HEK293 (cell line): ENCODE measurements around the gene CAMK1G.

ENCODE experiments used
- CTCF ChIA-PET: fragments of 350-600 bp; formaldehyde crosslinking; extraction: SDS; loops from one replicate; lab custom pipeline; 2021; ENCODE audit warnings: antibody characterized with exemption; lab: Yijun Ruan, JAX
- POLR2A ChIA-PET: fragments of 300-600 bp; formaldehyde crosslinking; extraction: SDS; loops from one replicate; lab custom pipeline; 2020; ENCODE audit warnings: antibody characterized with exemption, inconsistent platforms; lab: Yijun Ruan, JAX
- H3K27ac ChIP-seq: fragments of 200-500 bp; sonication (Bioruptor generic); 2 replicates; pipeline ENCODE4 v1.5.1; 2014; ENCODE audit warnings: low read depth, low read length, control low read depth, inconsistent platforms; ENCODE audit errors: extremely low read depth
- H3K36me3 ChIP-seq, 2 experiments: fragments of 200-500 bp in 1 of 2; sonication (Bioruptor generic) in 1 of 2; 1 replicate in 1 of 2; 2 replicates in 1 of 2; pipeline ENCODE4 v1.5.1; 2014 to 2017; ENCODE audit warnings: inconsistent platforms in 2 of 2, low read length in 2 of 2; ENCODE audit not compliant: control insufficient read depth in 2 of 2, insufficient read depth in 1 of 2
- H3K4me1 ChIP-seq: fragments of 200-500 bp; sonication (Bioruptor generic); 2 replicates; pipeline ENCODE4 v1.5.1; 2014; ENCODE audit warnings: mild to moderate bottlenecking, low read length, inconsistent platforms; ENCODE audit not compliant: control insufficient read depth, insufficient read depth
- H3K4me3 ChIP-seq: 2 replicates; pipeline ENCODE4 v1.5.1; 2011; ENCODE audit warnings: low read depth, mild to moderate bottlenecking, control low read depth, low read length, moderate library complexity
- H3K9me3 ChIP-seq: fragments of 200-500 bp; sonication (Bioruptor generic); 2 replicates; pipeline ENCODE4 v1.5.1; 2014; ENCODE audit warnings: low read depth, low read length, inconsistent platforms; ENCODE audit not compliant: control insufficient read depth, insufficient read depth
- FEZF1 ChIP-seq: fragments of 450-650 bp; formaldehyde crosslinking; IDR thresholded peaks from 2 replicates; pipeline ENCODE4 v1.5.1; 2016; ENCODE audit warnings: missing biosample characterization, missing genetic modification characterization
- KLF1 ChIP-seq: fragments of 450-650 bp; formaldehyde crosslinking; IDR thresholded peaks from 2 replicates; pipeline ENCODE4 v1.5.1; 2016; ENCODE audit warnings: missing biosample characterization, missing genetic modification characterization
- MEIS1 ChIP-seq: sonication (generic); formaldehyde crosslinking; IDR thresholded peaks from 2 replicates; pipeline ENCODE4 v1.8.1; 2022; ENCODE audit warnings: missing genetic modification reagents, mild to moderate bottlenecking, borderline replicate concordance
- OSR2 ChIP-seq: fragments of 450-650 bp; formaldehyde crosslinking; IDR thresholded peaks from 2 replicates; pipeline ENCODE4 v1.5.1; 2016; ENCODE audit warnings: missing biosample characterization, missing genetic modification characterization
- SCRT1 ChIP-seq: fragments of 450-650 bp; formaldehyde crosslinking; IDR thresholded peaks from 2 replicates; pipeline ENCODE4 v1.5.1; 2016; ENCODE audit warnings: missing biosample characterization, missing genetic modification characterization, borderline replicate concordance
- SP2 ChIP-seq: fragments of 450-650 bp; formaldehyde crosslinking; IDR thresholded peaks from 2 replicates; pipeline ENCODE4 v1.5.1; 2016; ENCODE audit warnings: missing biosample characterization, missing genetic modification characterization
- ZFP69B ChIP-seq: fragments of 450-650 bp; formaldehyde crosslinking; IDR thresholded peaks from 2 replicates; pipeline ENCODE4 v1.5.1; 2016; ENCODE audit warnings: missing biosample characterization, missing genetic modification characterization
- ZIC2 ChIP-seq: fragments of 450-650 bp; formaldehyde crosslinking; IDR thresholded peaks from 2 replicates; pipeline ENCODE4 v1.5.1; 2016; ENCODE audit warnings: missing biosample characterization, missing genetic modification characterization
- ZNF174 ChIP-seq: fragments of 450-650 bp; formaldehyde crosslinking; IDR thresholded peaks from 2 replicates; pipeline ENCODE4 v1.5.0; 2017; ENCODE audit warnings: missing biosample characterization, mild to moderate bottlenecking, missing genetic modification characterization
- ZNF560 ChIP-seq: fragments of 450-650 bp; formaldehyde crosslinking; IDR thresholded peaks from 2 replicates; pipeline ENCODE4 v1.5.1; 2017; ENCODE audit warnings: missing biosample characterization, missing genetic modification characterization, borderline replicate concordance
- ZNF571 ChIP-seq: fragments of 450-650 bp; formaldehyde crosslinking; IDR thresholded peaks from 2 replicates; pipeline ENCODE4 v1.5.0; 2017; ENCODE audit warnings: missing biosample characterization, missing genetic modification characterization
- ZNF600 ChIP-seq: fragments of 450-650 bp; formaldehyde crosslinking; IDR thresholded peaks from 2 replicates; pipeline ENCODE4 v1.5.1; 2016; ENCODE audit warnings: missing biosample characterization, missing genetic modification characterization
- ZNF791 ChIP-seq: fragments of 450-650 bp; formaldehyde crosslinking; IDR thresholded peaks from 2 replicates; pipeline ENCODE4 v1.5.1; 2016; ENCODE audit warnings: missing biosample characterization, missing genetic modification characterization
- TF ChIP-seq, protein P1 (sequence below): fragments of 450-650 bp; formaldehyde crosslinking; conservative IDR thresholded peaks from 2 replicates; pipeline ENCODE4 v1.5.1; 2016; ENCODE audit warnings: low read depth, missing biosample characterization, missing genetic modification characterization
- TF ChIP-seq, protein P2 (sequence below): fragments of 450-650 bp; formaldehyde crosslinking; IDR thresholded peaks from 2 replicates; pipeline ENCODE4 v1.5.1; 2016; ENCODE audit warnings: missing biosample characterization, missing genetic modification characterization
- TF ChIP-seq, protein P3 (sequence below): fragments of 450-650 bp; formaldehyde crosslinking; IDR thresholded peaks from 2 replicates; pipeline ENCODE4 v1.5.0; 2017; ENCODE audit warnings: missing biosample characterization, missing genetic modification characterization, borderline replicate concordance
- TF ChIP-seq, protein P4 (sequence below): fragments of 450-650 bp; formaldehyde crosslinking; IDR thresholded peaks from 2 replicates; pipeline ENCODE4 v1.5.1; 2016; ENCODE audit warnings: missing biosample characterization, missing genetic modification characterization
- TF ChIP-seq, protein P5 (sequence below): fragments of 450-650 bp; formaldehyde crosslinking; IDR thresholded peaks from 2 replicates; pipeline ENCODE4 v1.5.1; 2016; ENCODE audit warnings: missing biosample characterization, missing genetic modification characterization

Gene CAMK1G

DNA sequence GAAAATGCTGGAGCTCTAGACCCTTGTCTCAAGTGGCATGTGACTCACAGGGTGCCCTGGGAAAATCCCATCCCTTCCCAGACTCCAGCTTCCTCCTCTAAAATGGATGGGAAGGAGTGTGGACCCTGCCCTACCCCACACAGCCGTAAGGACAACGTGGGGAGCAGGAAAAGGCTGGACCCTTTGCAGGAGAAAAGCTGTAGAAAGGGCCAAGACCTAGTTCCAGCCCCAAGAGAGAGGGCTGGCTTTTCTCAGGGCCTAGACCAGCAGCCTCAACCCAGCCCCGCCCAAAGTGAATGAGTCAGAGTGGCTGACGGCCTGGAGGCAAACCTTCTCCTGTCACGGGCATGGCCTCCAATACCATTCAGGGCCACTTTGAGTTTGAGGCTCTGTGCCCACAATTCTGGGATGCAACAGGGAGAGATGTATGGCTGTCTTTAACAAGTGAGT is 67.6 kb downstream of the CAMK1G start (continued):
- TF ChIP-seq, protein P1, sequence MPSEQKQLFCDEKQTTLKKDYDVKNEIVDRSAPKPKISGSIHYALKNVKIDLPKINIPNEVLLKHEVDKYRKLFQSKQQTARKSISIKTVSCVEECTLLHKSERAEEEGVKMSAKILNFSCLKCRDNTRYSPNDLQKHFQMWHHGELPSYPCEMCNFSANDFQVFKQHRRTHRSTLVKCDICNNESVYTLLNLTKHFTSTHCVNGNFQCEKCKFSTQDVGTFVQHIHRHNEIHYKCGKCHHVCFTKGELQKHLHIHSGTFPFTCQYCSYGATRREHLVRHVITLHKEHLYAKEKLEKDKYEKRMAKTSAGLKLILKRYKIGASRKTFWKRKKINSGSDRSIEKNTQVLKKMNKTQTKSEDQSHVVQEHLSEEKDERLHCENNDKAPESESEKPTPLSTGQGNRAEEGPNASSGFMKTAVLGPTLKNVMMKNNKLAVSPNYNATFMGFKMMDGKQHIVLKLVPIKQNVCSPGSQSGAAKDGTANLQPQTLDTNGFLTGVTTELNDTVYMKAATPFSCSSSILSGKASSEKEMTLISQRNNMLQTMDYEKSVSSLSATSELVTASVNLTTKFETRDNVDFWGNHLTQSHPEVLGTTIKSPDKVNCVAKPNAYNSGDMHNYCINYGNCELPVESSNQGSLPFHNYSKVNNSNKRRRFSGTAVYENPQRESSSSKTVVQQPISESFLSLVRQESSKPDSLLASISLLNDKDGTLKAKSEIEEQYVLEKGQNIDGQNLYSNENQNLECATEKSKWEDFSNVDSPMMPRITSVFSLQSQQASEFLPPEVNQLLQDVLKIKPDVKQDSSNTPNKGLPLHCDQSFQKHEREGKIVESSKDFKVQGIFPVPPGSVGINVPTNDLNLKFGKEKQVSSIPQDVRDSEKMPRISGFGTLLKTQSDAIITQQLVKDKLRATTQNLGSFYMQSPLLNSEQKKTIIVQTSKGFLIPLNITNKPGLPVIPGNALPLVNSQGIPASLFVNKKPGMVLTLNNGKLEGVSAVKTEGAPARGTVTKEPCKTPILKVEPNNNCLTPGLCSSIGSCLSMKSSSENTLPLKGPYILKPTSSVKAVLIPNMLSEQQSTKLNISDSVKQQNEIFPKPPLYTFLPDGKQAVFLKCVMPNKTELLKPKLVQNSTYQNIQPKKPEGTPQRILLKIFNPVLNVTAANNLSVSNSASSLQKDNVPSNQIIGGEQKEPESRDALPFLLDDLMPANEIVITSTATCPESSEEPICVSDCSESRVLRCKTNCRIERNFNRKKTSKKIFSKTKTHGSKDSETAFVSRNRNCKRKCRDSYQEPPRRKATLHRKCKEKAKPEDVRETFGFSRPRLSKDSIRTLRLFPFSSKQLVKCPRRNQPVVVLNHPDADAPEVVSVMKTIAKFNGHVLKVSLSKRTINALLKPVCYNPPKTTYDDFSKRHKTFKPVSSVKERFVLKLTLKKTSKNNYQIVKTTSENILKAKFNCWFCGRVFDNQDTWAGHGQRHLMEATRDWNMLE (tag by site-specific recombination), result 0 out of 2 replicates have a peak, but pooled peaks have one; percentile 30
- TF ChIP-seq ZNF174 (tag by site-specific recombination) (no peak), ZFP69B (no peak), SP2 (peak; percentile 28; the same call in 1 of the 2 replicates), ZNF560 (tag by site-specific recombination) (no peak)

DNA sequence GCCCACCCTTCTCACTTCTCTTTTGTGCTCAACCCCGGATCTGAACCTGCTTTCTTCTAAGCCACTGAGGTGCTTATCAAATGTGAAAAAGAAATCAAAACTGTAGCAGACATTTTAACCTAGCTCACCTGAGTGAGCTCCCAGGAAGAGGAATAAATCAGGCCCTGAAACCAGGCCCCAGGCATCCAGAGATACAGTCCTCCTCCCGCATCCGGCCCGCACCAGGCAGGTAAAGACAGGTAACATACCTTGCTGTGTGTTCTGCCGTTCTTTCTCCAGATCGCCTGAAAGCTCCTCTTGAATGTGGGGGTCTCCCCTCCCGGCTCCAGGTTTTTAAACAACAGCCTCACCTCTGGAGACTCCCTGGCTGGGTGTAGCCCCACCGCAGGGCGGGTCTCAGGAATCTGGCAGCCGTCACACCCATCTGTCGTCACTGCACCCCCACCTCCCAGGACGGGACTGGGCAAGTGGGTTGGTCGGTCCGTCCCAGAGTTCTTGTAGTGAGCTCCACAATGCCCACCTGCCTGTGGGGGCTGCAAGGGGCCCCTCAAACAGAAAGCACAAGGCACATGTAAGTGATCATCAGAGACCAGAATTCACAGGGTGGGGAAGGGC is 68.7 kb downstream of the CAMK1G start, which contains the start of gene LAMB3:
Gene LAMB3, minus strand, starts transcription at position 305 of the 615 bp plus-strand sequence. CDS start 1,481 bp downstream, outside the sequence.
- CTCF ChIA-PET, result interaction anchor here (0.7 to 2.4 kb wide), 9 partner anchors 23 to 173 kb away, joined by 3 to 10 read pairs (median 4); partner anchors contain the start of gene G0S2
- Histone ChIP-seq H3K36me3 (no peaks in the 10 kb centered on the region), H3K4me3 (peak within 1 kb of the TSS; percentile 11), H3K4me1 (peaks cover 19% of the 10 kb centered on the region), H3K27ac (peak within 1 kb of the TSS; percentile 34), H3K9me3 (no peaks in the 10 kb centered on the region)
- peak; percentile 90 for TF ChIP-seq KLF1 (tag by site-specific recombination)
- TF ChIP-seq, protein P2, sequence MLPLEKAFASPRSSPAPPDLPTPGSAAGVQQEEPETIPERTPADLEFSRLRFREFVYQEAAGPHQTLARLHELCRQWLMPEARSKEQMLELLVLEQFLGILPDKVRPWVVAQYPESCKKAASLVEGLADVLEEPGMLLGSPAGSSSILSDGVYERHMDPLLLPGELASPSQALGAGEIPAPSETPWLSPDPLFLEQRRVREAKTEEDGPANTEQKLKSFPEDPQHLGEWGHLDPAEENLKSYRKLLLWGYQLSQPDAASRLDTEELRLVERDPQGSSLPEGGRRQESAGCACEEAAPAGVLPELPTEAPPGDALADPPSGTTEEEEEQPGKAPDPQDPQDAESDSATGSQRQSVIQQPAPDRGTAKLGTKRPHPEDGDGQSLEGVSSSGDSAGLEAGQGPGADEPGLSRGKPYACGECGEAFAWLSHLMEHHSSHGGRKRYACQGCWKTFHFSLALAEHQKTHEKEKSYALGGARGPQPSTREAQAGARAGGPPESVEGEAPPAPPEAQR (tag by site-specific recombination), result no peak
- TF ChIP-seq, protein P3, sequence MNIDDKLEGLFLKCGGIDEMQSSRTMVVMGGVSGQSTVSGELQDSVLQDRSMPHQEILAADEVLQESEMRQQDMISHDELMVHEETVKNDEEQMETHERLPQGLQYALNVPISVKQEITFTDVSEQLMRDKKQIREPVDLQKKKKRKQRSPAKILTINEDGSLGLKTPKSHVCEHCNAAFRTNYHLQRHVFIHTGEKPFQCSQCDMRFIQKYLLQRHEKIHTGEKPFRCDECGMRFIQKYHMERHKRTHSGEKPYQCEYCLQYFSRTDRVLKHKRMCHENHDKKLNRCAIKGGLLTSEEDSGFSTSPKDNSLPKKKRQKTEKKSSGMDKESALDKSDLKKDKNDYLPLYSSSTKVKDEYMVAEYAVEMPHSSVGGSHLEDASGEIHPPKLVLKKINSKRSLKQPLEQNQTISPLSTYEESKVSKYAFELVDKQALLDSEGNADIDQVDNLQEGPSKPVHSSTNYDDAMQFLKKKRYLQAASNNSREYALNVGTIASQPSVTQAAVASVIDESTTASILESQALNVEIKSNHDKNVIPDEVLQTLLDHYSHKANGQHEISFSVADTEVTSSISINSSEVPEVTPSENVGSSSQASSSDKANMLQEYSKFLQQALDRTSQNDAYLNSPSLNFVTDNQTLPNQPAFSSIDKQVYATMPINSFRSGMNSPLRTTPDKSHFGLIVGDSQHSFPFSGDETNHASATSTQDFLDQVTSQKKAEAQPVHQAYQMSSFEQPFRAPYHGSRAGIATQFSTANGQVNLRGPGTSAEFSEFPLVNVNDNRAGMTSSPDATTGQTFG (tag by site-specific recombination), result no peak
- POLR2A ChIA-PET, result interaction anchor here (1.0 to 1.2 kb wide), 2 partner anchors 17 to 23 kb away, joined by 3 to 4 read pairs; partner anchors contain the start of gene G0S2

DNA sequence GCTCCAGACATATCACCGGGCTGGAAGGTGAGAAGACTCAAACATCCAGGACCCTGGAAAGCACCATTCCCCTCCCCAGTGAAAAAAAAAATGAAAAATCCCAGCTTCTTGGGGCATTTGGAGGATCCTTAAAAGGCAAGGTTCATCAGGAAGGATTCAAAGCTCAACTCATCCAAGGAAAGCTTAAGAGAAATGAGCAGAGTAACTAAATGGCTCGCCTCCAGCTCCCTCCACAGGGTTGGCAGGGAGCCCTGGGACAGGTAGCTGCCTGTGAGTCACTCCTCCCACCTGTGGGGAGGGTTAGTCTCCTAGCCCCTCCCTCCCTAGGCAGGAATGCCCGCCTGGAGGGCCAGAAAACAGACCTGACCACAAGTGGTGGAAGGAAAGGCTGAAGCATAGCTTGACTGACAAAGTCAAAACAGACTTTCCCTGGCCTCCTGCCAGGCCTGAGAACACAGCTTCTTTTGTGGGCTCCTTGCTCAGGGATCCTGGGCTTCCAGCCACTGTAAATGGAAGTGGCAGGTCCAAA is 69.4 kb downstream of the CAMK1G start:
- CTCF ChIA-PET, result interaction anchor here (0.7 to 2.4 kb wide), 12 partner anchors 22 to 87 kb away, joined by 3 to 10 read pairs (median 4); partner anchors contain the start of gene G0S2
- POLR2A ChIA-PET, result interaction anchor here (1.0 to 1.2 kb wide), 2 partner anchors 18 to 22 kb away, joined by 3 to 4 read pairs; partner anchors contain the start of gene G0S2
- Histone ChIP-seq H3K4me1 (peaks cover 19% of the 10 kb centered on the region), H3K27ac (peak overlapping the region; percentile 34), H3K4me3 (no peak overlapping the region), H3K36me3 (no peaks in the 10 kb centered on the region), H3K9me3 (no peaks in the 10 kb centered on the region)
- TF ChIP-seq KLF1 (tag by site-specific recombination) (peak; percentile 93), ZIC2 (tag by site-specific recombination) (peak; percentile 80), FEZF1 (tag by site-specific recombination) (peak; percentile 52), OSR2 (tag by site-specific recombination) (peak; percentile 63), ZNF600 (tag by site-specific recombination) (0 out of 2 replicates have a peak, but pooled peaks have one; percentile 47), MEIS1 (CRISPR knock-in tag) (peak; percentile 85), SCRT1 (peak; percentile 97), ZNF791 (tag by site-specific recombination) (no peak), ZNF571 (tag by site-specific recombination) (no peak)
- TF ChIP-seq, protein P4, sequence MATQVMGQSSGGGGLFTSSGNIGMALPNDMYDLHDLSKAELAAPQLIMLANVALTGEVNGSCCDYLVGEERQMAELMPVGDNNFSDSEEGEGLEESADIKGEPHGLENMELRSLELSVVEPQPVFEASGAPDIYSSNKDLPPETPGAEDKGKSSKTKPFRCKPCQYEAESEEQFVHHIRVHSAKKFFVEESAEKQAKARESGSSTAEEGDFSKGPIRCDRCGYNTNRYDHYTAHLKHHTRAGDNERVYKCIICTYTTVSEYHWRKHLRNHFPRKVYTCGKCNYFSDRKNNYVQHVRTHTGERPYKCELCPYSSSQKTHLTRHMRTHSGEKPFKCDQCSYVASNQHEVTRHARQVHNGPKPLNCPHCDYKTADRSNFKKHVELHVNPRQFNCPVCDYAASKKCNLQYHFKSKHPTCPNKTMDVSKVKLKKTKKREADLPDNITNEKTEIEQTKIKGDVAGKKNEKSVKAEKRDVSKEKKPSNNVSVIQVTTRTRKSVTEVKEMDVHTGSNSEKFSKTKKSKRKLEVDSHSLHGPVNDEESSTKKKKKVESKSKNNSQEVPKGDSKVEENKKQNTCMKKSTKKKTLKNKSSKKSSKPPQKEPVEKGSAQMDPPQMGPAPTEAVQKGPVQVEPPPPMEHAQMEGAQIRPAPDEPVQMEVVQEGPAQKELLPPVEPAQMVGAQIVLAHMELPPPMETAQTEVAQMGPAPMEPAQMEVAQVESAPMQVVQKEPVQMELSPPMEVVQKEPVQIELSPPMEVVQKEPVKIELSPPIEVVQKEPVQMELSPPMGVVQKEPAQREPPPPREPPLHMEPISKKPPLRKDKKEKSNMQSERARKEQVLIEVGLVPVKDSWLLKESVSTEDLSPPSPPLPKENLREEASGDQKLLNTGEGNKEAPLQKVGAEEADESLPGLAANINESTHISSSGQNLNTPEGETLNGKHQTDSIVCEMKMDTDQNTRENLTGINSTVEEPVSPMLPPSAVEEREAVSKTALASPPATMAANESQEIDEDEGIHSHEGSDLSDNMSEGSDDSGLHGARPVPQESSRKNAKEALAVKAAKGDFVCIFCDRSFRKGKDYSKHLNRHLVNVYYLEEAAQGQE, result peak; percentile 91
- TF ChIP-seq, protein P5, sequence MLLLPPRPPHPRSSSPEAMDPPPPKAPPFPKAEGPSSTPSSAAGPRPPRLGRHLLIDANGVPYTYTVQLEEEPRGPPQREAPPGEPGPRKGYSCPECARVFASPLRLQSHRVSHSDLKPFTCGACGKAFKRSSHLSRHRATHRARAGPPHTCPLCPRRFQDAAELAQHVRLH, result no peak
